Measurements from ENCODE around the gene SYNE4.

- TF ChIP-seq HNRNPK (IDR thresholded peaks at IDR 0.05; ENCODE audit: low read depth, low read length, poor library complexity, severe bottlenecking) = no peak
- TF ChIP-seq CBX3 (IDR thresholded peaks at IDR 0.05; ENCODE audit: borderline replicate concordance in 1 of 2, low read length in 2 of 2) = no peak
- TF ChIP-seq EZH2 (IDR thresholded peaks at IDR 0.05; ENCODE audit: borderline replicate concordance, low read depth, low read length) = no peak
- TF ChIP-seq EP300 (IDR thresholded peaks at IDR 0.05; ENCODE audit: low read length) = no peak
- TF ChIP-seq ZBTB1 (CRISPR knock-in tag; IDR thresholded peaks at IDR 0.05; ENCODE audit: borderline replicate concordance, low read depth) = no peak
- no peak for TF ChIP-seq HDAC6 (IDR thresholded peaks at IDR 0.05; ENCODE audit: low read depth, low read length)
- no peak for TF ChIP-seq CTCF (IDR thresholded peaks at IDR 0.05 in 2 of 3, conservative IDR thresholded peaks at IDR 0.05 in 1 of 3; ENCODE audit: insufficient read depth in 2 of 3, low read depth in 1 of 3, low read length in 3 of 3)
- no peak for TF ChIP-seq JUN (IDR thresholded peaks at IDR 0.05; ENCODE audit: borderline replicate concordance, low read depth, low read length)
- TF ChIP-seq JUN (CRISPR knock-in tag; IDR thresholded peaks at IDR 0.05; ENCODE audit: borderline replicate concordance) = no peak
- TF ChIP-seq POLR2G (IDR thresholded peaks at IDR 0.05; ENCODE audit: low read depth, low read length) = 0 out of 2 replicates have a peak, but pooled peaks have one; percentile 26
- TF ChIP-seq ZNF449 (CRISPR knock-in tag; IDR thresholded peaks at IDR 0.05) = no peak
- TF ChIP-seq, protein P1, sequence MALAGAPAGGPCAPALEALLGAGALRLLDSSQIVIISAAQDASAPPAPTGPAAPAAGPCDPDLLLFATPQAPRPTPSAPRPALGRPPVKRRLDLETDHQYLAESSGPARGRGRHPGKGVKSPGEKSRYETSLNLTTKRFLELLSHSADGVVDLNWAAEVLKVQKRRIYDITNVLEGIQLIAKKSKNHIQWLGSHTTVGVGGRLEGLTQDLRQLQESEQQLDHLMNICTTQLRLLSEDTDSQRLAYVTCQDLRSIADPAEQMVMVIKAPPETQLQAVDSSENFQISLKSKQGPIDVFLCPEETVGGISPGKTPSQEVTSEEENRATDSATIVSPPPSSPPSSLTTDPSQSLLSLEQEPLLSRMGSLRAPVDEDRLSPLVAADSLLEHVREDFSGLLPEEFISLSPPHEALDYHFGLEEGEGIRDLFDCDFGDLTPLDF (CRISPR knock-in tag; IDR thresholded peaks at IDR 0.05) = no peak
- TF ChIP-seq SMAD1 (IDR thresholded peaks at IDR 0.05; ENCODE audit: low read depth, low read length, partially characterized antibody) = no peak
- no peak for TF ChIP-seq U2AF1 (optimal IDR thresholded peaks at IDR 0.05; ENCODE audit: low read depth, low read length)
Observed at GRCh38 chr19:36009220-36009619, 607 bp upstream of the SYNE4 start.

Data from K562 (cell line).